Stimulated activated CD4-positive, alpha-beta T cell treated with anti-CD3 and anti-CD28 coated beads, TNF-alpha, amount 100 ng/mL, for 4 hours (primary cell): Measurements from ENCODE around the gene ZNF624.

ENCODE experiments used
- DNase-seq, 3 experiments: peaks; one replicate each; pipeline ENCODE4 v3.0.0-alpha.2; 2020; ENCODE audit warnings: low read depth in 3 of 3

The ZNF624 gene

DNA sequence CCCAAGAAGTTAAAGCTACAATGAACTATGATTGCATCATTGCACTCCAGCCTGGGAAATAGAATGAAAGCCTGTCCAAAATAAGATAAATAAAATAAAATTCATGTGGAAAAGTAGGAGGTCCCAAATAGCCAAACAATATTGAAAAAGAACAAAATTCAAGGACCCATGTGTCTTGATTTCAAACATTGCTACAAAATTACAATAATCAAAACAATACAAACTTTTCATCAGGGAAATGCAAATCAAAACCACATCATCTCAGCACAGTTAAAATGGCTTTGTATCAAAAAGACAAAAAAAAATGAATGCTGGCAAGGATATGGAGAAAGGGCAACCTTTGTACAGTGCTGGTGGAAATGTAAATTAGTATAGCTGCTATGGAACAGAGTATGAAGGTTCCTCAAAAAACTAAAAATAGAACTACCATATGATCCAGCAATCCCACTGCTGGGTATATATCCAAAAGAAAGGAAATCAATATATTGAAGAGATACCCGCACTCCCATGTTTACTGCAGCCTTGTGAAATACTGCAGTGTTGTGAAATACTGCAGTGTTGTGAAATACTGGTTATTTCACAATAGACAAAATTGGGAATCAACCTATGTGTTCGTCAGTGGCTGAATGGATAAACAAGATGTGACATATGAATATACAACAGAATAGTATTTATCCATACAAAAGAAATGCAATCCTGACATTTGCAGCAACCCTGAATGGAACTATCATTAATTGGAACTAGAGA, 60.1 kb downstream of the ZNF624 start:
- DNase-seq = no peak

DNA sequence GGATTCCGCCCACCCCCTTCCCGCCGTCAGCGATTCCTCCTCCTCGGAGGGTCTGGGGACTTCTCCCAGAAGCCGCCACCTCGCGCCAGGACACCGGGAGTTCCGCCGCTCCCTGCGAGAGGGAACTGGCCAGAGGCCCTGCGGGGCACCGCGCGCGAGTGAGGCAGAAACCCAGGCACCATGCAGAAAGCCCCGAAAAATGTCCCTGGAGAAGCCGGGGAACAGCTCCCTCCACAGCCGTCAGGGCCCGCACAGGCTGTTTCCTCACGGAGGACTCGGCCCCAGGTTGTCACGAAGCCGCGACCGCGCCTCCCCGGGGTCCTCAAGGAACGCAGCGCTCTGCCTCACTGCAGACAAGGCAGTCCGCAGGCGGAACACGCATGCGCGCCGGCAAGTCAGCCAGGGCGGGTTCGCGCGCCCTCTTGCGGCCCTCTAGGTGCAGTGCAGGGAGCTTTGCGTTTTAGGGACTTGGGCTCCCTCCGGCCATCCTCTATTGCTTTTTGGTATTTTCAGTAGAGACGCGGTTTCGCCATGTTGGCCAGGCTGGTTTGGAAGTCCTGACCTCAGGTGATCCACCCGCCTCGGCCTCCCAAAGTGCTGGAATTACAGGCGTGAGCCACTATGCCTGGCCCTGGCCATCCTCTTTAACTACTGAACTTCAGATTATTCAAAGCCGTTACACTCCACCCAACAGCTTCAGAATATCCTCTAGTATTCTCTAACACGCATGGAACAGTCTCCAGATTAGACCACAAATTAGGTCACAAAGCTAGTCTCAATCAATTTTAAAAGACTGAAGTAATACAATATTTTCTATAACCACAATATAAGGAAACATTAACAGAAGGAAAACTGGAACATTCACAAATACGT, 64.3 kb downstream of the ZNF624 start:
- peak; percentile 85 to 90 (median 86) for DNase-seq

DNA sequence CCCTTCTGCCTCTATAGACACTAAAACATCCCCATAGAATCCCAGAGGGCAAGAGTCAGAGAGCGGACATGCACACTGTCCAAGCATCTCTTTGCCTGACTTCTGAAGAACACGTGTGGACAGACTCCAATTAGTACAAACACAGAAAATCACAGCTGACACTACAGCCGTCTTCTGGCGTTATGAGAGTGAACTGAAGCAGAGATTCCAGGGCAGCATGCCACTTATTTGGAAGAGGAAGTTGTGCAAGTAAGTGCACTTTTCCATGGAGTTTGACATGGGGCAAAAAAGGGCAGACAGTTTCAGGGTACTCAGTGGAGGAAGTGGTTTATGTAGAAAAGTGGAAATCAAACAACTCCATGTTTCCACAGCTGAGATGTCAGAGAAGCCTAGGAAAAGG, 67.9 kb downstream of the ZNF624 start:
- no peak for DNase-seq

DNA sequence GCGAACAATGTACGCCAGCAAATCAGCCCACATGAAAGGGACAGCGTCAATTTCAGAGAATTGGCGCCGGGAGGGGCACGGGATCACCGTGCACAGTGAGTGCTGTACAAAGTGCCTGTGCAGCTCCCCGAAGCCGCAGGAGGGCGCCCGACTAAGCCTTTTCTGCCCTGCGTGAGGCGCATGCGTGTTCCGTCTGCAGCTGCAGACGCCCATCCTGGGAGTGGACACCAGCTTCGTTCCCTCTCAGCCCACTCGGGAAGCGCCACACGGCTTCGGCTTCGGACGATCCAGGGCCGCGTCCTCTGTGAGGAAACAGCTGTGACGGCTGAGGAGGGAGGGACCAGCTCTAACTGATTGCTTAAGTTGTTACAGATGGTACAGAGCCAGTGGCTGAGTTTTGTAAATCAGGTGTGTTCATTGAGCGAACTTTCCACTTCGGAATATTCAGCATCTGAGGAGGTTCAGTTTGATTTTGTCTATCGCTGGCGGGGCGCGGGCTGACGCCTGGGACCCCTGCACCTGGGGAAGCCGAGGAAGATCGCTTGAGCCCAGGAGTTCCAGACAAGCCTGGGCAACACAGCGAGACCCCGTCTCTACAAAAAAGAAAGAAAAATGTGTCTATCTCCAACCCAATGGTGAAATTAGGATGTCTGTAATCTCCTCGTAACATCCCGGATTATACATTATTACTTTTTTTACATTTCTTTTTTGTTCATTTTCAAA, 69.2 kb downstream of the ZNF624 start:
- DNase-seq = peak; percentile 84 to 89 (median 88)

DNA sequence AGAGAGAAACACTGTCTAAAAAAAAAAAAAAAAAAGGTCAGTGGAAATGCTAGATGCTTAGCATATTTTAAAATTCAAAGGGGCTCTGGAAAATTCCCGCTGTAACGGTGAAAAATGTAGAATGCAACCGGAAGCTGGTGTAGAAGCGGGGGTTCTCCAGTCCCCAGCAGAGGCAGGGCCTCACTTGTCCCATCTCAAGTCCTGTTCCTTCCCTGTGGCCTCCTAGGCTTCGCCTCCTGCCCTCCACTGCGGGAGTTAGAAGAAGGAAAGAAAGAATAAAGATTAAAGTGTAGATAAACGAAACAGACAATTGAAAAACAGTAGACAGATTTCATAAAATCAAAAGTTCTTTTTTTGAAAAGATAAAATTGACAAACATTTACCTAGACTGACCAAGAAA, 69.9 kb downstream of the ZNF624 start:
- DNase-seq = no peak

DNA sequence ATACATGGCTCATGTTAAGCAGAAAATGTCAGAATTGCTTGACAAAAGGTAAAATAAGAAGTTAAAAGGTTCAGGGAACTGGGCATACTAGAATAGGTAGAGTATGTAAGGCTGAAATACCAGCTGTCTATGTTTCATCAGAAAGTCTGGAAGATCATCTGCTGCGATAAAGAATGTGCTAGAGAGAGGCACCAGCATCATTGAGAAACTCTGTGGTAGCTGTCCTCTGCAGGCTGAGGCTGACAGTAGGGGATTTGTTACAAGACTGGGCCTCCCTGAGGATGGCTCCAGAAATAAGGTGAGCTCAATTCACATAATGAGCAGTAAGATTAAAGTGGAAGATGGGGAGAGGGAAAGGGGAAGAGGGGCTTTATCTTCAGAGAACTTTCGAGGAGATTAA, 80.2 kb downstream of the ZNF624 start:
- no peak for DNase-seq
